ENCODE data around the gene ZNF667.
A peak's percentile ranks its signal among the peaks of the same experiment; 100 is the strongest.

The ZNF667 gene

GRCh38 chr19:56423985-56424353 lies 53.2 kb downstream of the ZNF667 start:
- TF ChIP-seq POLR2AphosphoS5 (IDR thresholded peaks at IDR 0.05; ENCODE audit: low read depth, low read length) (no peak), TAF1 (IDR thresholded peaks at IDR 0.05; ENCODE audit: borderline replicate concordance, low read depth, low read length) (no peak), POLR2A (IDR thresholded peaks at IDR 0.05; ENCODE audit: low read depth, low read length) (no peak)
- no peak for DNase-seq (ENCODE audit: insufficient read length)
- no peak for FAIRE-seq

- no peak for TF ChIP-seq POLR2A (IDR thresholded peaks at IDR 0.05; ENCODE audit: low read depth, low read length)
- no peak for TF ChIP-seq TAF1 (IDR thresholded peaks at IDR 0.05; ENCODE audit: borderline replicate concordance, low read depth, low read length)
- no peak for TF ChIP-seq POLR2AphosphoS5 (IDR thresholded peaks at IDR 0.05; ENCODE audit: low read depth, low read length)
- DNase-seq (ENCODE audit: insufficient read length) (no peak), FAIRE-seq (no peak)
Measured at GRCh38 chr19:56423276-56423984, 53.7 kb downstream of the ZNF667 start.

DNA sequence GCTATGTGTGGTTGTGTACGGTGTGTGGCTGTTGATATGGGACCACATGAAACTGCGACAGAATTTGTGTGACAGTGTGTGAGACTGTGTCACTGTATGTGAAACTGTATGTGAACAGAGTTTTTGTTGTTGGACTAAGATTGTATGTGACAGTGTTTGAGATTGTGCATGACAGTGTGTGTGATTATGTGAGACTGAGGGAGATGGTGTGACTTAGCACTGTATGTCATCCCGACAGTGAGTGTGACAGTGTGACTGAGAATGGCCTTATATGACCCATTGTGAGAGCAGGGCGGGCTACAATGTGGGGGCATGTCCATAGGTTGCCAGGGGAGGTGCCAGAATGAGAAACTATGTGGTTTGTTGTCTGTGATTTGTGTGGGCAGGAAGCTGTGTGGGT lies 72.1 kb downstream of the ZNF667 start:
- no peak for FAIRE-seq
- DNase-seq (ENCODE audit: insufficient read length): no peak
- TF ChIP-seq POLR2AphosphoS5 (IDR thresholded peaks at IDR 0.05; ENCODE audit: low read depth, low read length): no peak
- no peak for TF ChIP-seq POLR2A (IDR thresholded peaks at IDR 0.05; ENCODE audit: low read depth, low read length)
- no peak for TF ChIP-seq TAF1 (IDR thresholded peaks at IDR 0.05; ENCODE audit: borderline replicate concordance, low read depth, low read length)

- TF ChIP-seq POLR2AphosphoS5 (IDR thresholded peaks at IDR 0.05; ENCODE audit: low read depth, low read length): no peak
- TF ChIP-seq TAF1 (IDR thresholded peaks at IDR 0.05; ENCODE audit: borderline replicate concordance, low read depth, low read length): no peak
- FAIRE-seq (peak; percentile 17), DNase-seq (ENCODE audit: insufficient read length) (no peak)
Measured at GRCh38 chr19:56404705-56405056, 72.5 kb downstream of the ZNF667 start.

DNA sequence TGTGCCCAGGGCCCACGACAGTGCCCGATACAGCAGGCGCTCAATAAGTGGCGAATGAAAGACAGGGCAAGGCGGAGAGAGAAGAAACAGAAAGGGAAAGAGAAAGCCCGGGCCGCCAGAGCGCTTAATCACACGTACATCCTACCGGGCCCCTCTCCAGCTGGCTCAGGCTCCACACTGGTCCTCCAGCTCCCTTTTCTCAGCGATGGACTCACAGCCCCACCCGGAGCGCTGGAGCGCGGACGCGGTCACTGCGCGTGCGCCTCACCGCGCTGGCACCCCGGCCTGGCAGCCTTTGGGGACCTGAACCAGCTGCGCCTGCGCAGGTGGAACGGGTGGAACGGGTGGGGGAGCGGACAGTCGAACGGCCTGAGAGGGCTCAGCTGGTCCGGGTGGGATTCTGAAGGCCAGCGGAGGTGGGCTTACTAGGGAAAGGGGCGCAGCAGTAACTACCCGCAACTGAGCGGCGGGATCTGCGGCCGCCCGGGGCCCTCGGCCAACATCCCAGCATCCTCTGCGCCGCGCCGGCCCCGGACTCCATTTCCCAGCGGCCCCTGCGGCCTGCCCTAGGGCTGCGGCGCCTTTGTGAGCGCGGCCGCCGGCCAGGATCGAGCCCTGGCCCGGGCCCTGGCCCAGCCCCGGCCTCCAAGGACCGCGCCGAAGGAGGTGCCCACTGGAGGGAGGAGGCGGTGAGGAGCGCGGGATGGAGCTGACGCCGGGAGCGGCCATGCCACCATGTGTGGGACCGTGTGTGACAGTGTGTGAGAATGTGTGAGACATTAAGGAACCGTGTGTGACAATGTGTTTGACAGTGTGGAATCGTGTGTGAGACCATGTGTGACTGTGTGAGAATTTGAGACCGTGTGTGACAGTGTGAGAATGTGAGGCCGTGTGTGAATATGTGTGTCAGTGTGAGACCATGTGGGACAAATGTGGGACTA lies 73.1 kb downstream of the ZNF667 start, which contains the start of gene ZNF583:
Gene ZNF583, plus strand, starts transcription at position 569 of the 941 bp plus-strand sequence. CDS start 2,783 bp downstream, outside the sequence.
- TF ChIP-seq POLR2A (IDR thresholded peaks at IDR 0.05; ENCODE audit: low read depth, low read length) (peak; percentile 57; the same call in 1 of the 2 replicates), POLR2AphosphoS5 (IDR thresholded peaks at IDR 0.05; ENCODE audit: low read depth, low read length) (peak; percentile 69; the same call in 1 of the 2 replicates), TAF1 (IDR thresholded peaks at IDR 0.05; ENCODE audit: borderline replicate concordance, low read depth, low read length) (no peak)
- DNase-seq (ENCODE audit: insufficient read length) (peak; percentile 85), FAIRE-seq (peak; percentile 84)

- DNase-seq (ENCODE audit: insufficient read length) (no peak), FAIRE-seq (no peak)
Measured at GRCh38 chr19:56403261-56403660, 73.9 kb downstream of the ZNF667 start.

GRCh38 chr19:56400485-56400884 lies 76.7 kb downstream of the ZNF667 start:
- DNase-seq (ENCODE audit: insufficient read length) (no peak), FAIRE-seq (no peak)
- no peak for TF ChIP-seq POLR2AphosphoS5 (IDR thresholded peaks at IDR 0.05; ENCODE audit: low read depth, low read length)
- no peak for TF ChIP-seq TAF1 (IDR thresholded peaks at IDR 0.05; ENCODE audit: borderline replicate concordance, low read depth, low read length)
- no peak for TF ChIP-seq POLR2A (IDR thresholded peaks at IDR 0.05; ENCODE audit: low read depth, low read length)

More at GRCh38 chr19:56403261-56403660, 73.9 kb downstream of the ZNF667 start:
- TF ChIP-seq POLR2A (IDR thresholded peaks at IDR 0.05; ENCODE audit: low read depth, low read length) (no peak), POLR2AphosphoS5 (IDR thresholded peaks at IDR 0.05; ENCODE audit: low read depth, low read length) (no peak), TAF1 (IDR thresholded peaks at IDR 0.05; ENCODE audit: borderline replicate concordance, low read depth, low read length) (no peak)

- DNase-seq (ENCODE audit: insufficient read length) (no peak), FAIRE-seq (no peak)
- TF ChIP-seq POLR2AphosphoS5 (IDR thresholded peaks at IDR 0.05; ENCODE audit: low read depth, low read length): no peak
- no peak for TF ChIP-seq POLR2A (IDR thresholded peaks at IDR 0.05; ENCODE audit: low read depth, low read length)
- TF ChIP-seq TAF1 (IDR thresholded peaks at IDR 0.05; ENCODE audit: borderline replicate concordance, low read depth, low read length): no peak
Measured at GRCh38 chr19:56398809-56399208, 78.3 kb downstream of the ZNF667 start.

GRCh38 chr19:56393119-56394012 lies 83.8 kb downstream of the ZNF667 start, which contains the start of gene ZNF582:
Gene ZNF582, minus strand, starts transcription at chr19:56393534. Its CDS starts 1,782 bp downstream, at chr19:56391752.
- TF ChIP-seq TAF1 (IDR thresholded peaks at IDR 0.05; ENCODE audit: borderline replicate concordance, low read depth, low read length) (no peak), POLR2AphosphoS5 (IDR thresholded peaks at IDR 0.05; ENCODE audit: low read depth, low read length) (peak; percentile 73), POLR2A (IDR thresholded peaks at IDR 0.05; ENCODE audit: low read depth, low read length) (peak; percentile 63; the same call in 1 of the 2 replicates)
- peak; percentile 97 for FAIRE-seq
- DNase-seq (ENCODE audit: insufficient read length): peak; percentile 78

Measured in GM12892 (cell line).